ENCODE measurements around the gene MYBBP1A. TPM values are rescaled to one million over a fixed set of nuclear protein-coding genes. Genes with fewer than 3 reads are reported as not detected.

The MYBBP1A gene
- total and polyA plus RNA-seq, 2 of the 8 experiments (the other 6 are each of a cell fraction or from before 2014, with no cell fraction given), result 46.8 to 151 TPM

- TF ChIP-seq JUN (IDR thresholded peaks at IDR 0.05; ENCODE audit: low read depth, low read length) (no peak), TEAD4 (IDR thresholded peaks at IDR 0.05; ENCODE audit: low read depth, low read length) (0 out of 2 replicates have a peak, but pooled peaks have one; percentile 12), ATF2 (IDR thresholded peaks at IDR 0.05; ENCODE audit: low read length) (peak; percentile 54; the same call in 1 of the 2 replicates), GTF2F1 (IDR thresholded peaks at IDR 0.05; ENCODE audit: borderline replicate concordance, low read depth, low read length) (no peak), SP4 (IDR thresholded peaks at IDR 0.05; ENCODE audit: low read length) (no peak), HDAC6 (IDR thresholded peaks at IDR 0.05; ENCODE audit: low read depth, low read length) (no peak), GABPA (IDR thresholded peaks at IDR 0.05; ENCODE audit: borderline replicate concordance, insufficient read depth, low read length) (peak; percentile 85; the same call in 1 of the 2 replicates), CREB1 (IDR thresholded peaks at IDR 0.05) (no peak)
These were observed at the start of gene MYBBP1A (continued) for GRCh38 chr17:4554997-4555799.
